Gastroesophageal sphincter (tissue), 4 donors: Measurements from ENCODE around the gene PLEKHA8. TPM values are rescaled to one million over a fixed set of nuclear protein-coding genes. Genes with fewer than 3 reads are reported as not detected.

Source experiments
- ATAC-seq: fragments of 150-250 bp; one replicate; pipeline ENCODE4 v1.9.1; 2016; ENCODE audit warnings: mild to moderate bottlenecking, moderate library complexity
- H3K27ac ChIP-seq, 4 donors: fragments of 200-600 bp; sonication (generic) in 3 of 4; 1 replicate in 3 of 4; 2 replicates in 1 of 4; pipeline ENCODE4 v1.5.1; 2016 to 2019
- H3K27me3 ChIP-seq: fragments of 200-600 bp; sonication (generic); one replicate; pipeline ENCODE4 v1.5.1; 2019
- H3K36me3 ChIP-seq, 2 donors: fragments of 200-600 bp; sonication (generic); one replicate each; pipeline ENCODE4 v1.5.1; 2019; ENCODE audit warnings: control low read depth in 1 of 2
- H3K4me1 ChIP-seq, 3 donors: fragments of 200-600 bp; sonication (generic); 1 replicate in 2 of 3; 2 replicates in 1 of 3; pipeline ENCODE4 v1.5.1; 2016 to 2019; ENCODE audit warnings: control low read depth in 2 of 3
- H3K4me3 ChIP-seq, 2 donors: fragments of 200-600 bp; sonication (generic); one replicate each; pipeline ENCODE4 v1.5.1; 2019; ENCODE audit warnings: mild to moderate bottlenecking in 1 of 2, moderate library complexity in 1 of 2
- H3K9me3 ChIP-seq, 3 donors: fragments of 200-600 bp; sonication (generic); one replicate each; pipeline ENCODE4 v1.5.1; 2017 to 2019; ENCODE audit warnings: control low read depth in 2 of 3
- CTCF ChIP-seq, 4 experiments: fragments of 200-600 bp in 2 of 4; fragments of 450-650 bp in 2 of 4; sonication (generic) in 1 of 4; IDR thresholded peaks; one replicate each; pipeline ENCODE4 v1.5.1; 2017 to 2019; ENCODE audit warnings: antibody characterized with exemption in 4 of 4, mild to moderate bottlenecking in 2 of 4, moderate library complexity in 2 of 4
- EP300 ChIP-seq: sonication (generic); formaldehyde crosslinking; IDR thresholded peaks from one replicate; pipeline ENCODE4 v1.6.1; 2017; ENCODE audit warnings: antibody characterized with exemption, mild to moderate bottlenecking
- POLR2A ChIP-seq, 2 donors: fragments of 450-650 bp; IDR thresholded peaks; one replicate each; pipeline ENCODE4 v1.6.1; 2017; ENCODE audit warnings: antibody characterized with exemption in 2 of 2, mild to moderate bottlenecking in 2 of 2, moderate library complexity in 1 of 2
- POLR2AphosphoS5 ChIP-seq: sonication (generic); formaldehyde crosslinking; IDR thresholded peaks from one replicate; pipeline ENCODE4 v1.6.1; 2017; ENCODE audit warnings: antibody characterized with exemption
- WGBS, 2 donors: methylation state at CpG; one replicate each; pipeline ENCODE4 v1.1.5; 2018; ENCODE audit warnings: low coverage in 1 of 2; 5-methylcytosine and 5-hydroxymethylcytosine counted together
- total RNA-seq, 4 donors: library from RNA; depleted of rRNA; stranded (reverse); fragments of >200 nt; gene quantifications; one replicate each; pipeline ENCODE4 v1.1.0, GENCODE V29; 2016

The PLEKHA8 gene
- total RNA-seq, 4 donors from 2014 or later: 7.5 to 16.3 (median 11.4) TPM

DNA sequence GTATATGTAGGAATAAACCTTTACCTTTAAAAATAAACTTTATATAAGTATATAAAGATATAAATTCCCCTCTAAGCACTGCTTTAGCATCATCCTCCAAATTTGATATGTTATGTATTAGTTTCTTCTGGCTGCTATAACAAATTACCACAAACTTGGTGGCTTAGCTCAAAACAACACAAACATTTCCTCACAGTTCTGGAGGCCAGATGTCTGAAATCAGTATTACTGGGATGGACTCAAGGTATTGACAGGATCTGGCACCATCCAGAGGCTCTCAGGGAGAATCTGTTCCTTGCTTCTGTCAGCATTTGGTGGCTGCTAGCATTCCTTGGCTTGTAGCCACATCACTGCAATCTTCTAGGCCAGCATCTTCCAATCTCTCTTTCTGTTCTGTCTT, 31.9 kb upstream of the PLEKHA8 start:
- no peak for ATAC-seq
- no peak overlapping the region for H3K4me3 ChIP-seq

GRCh38 chr7:29998489-29998888, 29.7 kb upstream of the PLEKHA8 start:
- no peak for TF ChIP-seq EP300
- no peak for TF ChIP-seq POLR2A (IDR thresholded peaks at IDR 0.05)
- TF ChIP-seq POLR2AphosphoS5: no peak
- no peak for TF ChIP-seq CTCF (IDR thresholded peaks at IDR 0.05)
- peaks cover 0 to 13% (median 0%) of the 10 kb centered on the region in 3 donors for H3K9me3 ChIP-seq

More for the DNA sequence above, 31.9 kb upstream of the PLEKHA8 start:
- H3K36me3 ChIP-seq: no peaks in the 10 kb centered on the region
- peaks cover 0 to 22% (median 0%) of the 10 kb centered on the region in 3 donors for H3K9me3 ChIP-seq
- H3K4me1 ChIP-seq: peaks cover 0 to 9% (median 0%) of the 10 kb centered on the region in 3 donors
- TF ChIP-seq CTCF (IDR thresholded peaks at IDR 0.05) (no peak), EP300 (no peak), POLR2AphosphoS5 (no peak), POLR2A (IDR thresholded peaks at IDR 0.05) (no peak)
- H3K27ac ChIP-seq: no peak overlapping the region
- H3K27me3 ChIP-seq: no peaks in the 10 kb centered on the region

DNA sequence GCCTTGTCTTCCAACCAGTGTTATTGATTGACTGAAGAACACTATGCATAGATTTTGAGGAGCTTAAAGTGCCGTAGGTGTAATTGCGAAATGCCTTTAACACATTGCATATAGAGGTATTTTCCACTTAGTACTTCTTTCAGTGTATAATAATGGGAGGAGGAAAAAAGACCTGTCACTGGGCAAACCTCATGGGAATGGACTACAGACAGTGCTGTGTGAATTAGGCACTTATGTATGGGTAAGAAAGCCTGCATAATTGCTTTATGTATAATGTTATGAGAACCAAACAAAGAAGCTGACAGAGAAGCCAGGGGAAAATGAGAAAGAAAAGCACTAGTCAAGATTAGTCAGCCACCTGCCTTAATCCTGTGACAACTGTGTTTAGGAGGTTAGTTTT, 26.2 kb upstream of the PLEKHA8 start:
- WGBS, 2 donors: 94 to 100% methylated on average over 2 of the region's 2 CpGs
- no peaks in the 10 kb centered on the region for H3K9me3 ChIP-seq
- H3K4me1 ChIP-seq: peaks cover 0 to 11% (median 0%) of the 10 kb centered on the region in 3 donors
- ATAC-seq: no peak
- TF ChIP-seq EP300 (no peak), POLR2A (IDR thresholded peaks at IDR 0.05) (no peak), CTCF (IDR thresholded peaks at IDR 0.05) (no peak), POLR2AphosphoS5 (no peak)
- H3K27ac ChIP-seq: no peak overlapping the region
- no peaks in the 10 kb centered on the region for H3K36me3 ChIP-seq
- no peak overlapping the region for H3K4me3 ChIP-seq
- H3K27me3 ChIP-seq: no peaks in the 10 kb centered on the region

More at GRCh38 chr7:29998489-29998888, 29.7 kb upstream of the PLEKHA8 start:
- Histone ChIP-seq H3K36me3 (no peaks in the 10 kb centered on the region), H3K27me3 (no peaks in the 10 kb centered on the region), H3K4me3 (no peak overlapping the region), H3K27ac (no peak overlapping the region), H3K4me1 (peaks cover 0 to 11% (median 0%) of the 10 kb centered on the region in 3 donors)
- ATAC-seq: no peak

DNA sequence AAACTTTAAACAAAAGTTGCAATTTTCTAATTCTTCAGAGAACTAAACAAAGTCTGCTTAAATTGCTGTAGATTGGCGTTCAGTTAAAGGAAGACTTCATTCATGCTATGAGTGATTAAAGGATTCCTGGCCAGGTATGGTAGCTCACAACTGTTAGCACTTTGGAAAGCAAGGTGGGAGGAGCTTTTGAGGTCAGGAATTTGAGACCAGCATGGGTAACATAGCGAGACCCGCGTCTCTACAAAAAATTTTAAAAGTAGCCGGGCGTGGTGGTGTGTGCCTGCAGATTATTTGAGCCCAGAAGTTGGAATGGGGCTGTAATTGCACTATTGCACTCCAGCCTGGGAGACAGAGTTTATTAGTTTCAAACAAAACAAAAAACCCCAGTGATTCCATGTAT, 25.1 kb upstream of the PLEKHA8 start:
- no peak overlapping the region for H3K4me3 ChIP-seq
- no peaks in the 10 kb centered on the region for H3K27me3 ChIP-seq
- ATAC-seq: no peak
- WGBS, 2 donors: 61 to 81% methylated on average over 5 to 6 of the region's 6 CpGs
- peaks cover 0 to 11% (median 0%) of the 10 kb centered on the region in 3 donors for H3K4me1 ChIP-seq
- no peaks in the 10 kb centered on the region for H3K36me3 ChIP-seq
- H3K9me3 ChIP-seq: no peaks in the 10 kb centered on the region
- no peak for TF ChIP-seq EP300
- no peak for TF ChIP-seq CTCF (IDR thresholded peaks at IDR 0.05)
- no peak for TF ChIP-seq POLR2A (IDR thresholded peaks at IDR 0.05)
- no peak for TF ChIP-seq POLR2AphosphoS5
- no peak overlapping the region for H3K27ac ChIP-seq

- ATAC-seq: no peak
- H3K4me3 ChIP-seq: no peak overlapping the region
- no peak overlapping the region for H3K27ac ChIP-seq
- TF ChIP-seq CTCF (IDR thresholded peaks at IDR 0.05): no peak
- TF ChIP-seq POLR2A (IDR thresholded peaks at IDR 0.05): no peak
- no peak for TF ChIP-seq EP300
- TF ChIP-seq POLR2AphosphoS5: no peak
- peaks cover 0 to 10% (median 0%) of the 10 kb centered on the region in 3 donors for H3K4me1 ChIP-seq
- no peaks in the 10 kb centered on the region for H3K27me3 ChIP-seq
- WGBS, 2 donors: 51 to 56% methylated on average over 3 of the region's 3 CpGs
- H3K36me3 ChIP-seq: no peaks in the 10 kb centered on the region
- H3K9me3 ChIP-seq: no peaks in the 10 kb centered on the region
These were observed 22.7 kb upstream of the PLEKHA8 start for GRCh38 chr7:30005464-30005863.
